ENCODE measurements around the gene PIGQ. TPM values are rescaled to one million over a fixed set of nuclear protein-coding genes. Genes with fewer than 3 reads are reported as not detected.

Gene PIGQ
- polyA plus RNA-seq, 2 of the 4 experiments (the other 2 are of a cell fraction), result 13.2 to 31.2 TPM

- Histone ChIP-seq H3K4me1 (peaks cover 40% of the 10 kb centered on the region), H3K27ac (peak overlapping the region; percentile 80 to 93), H3K9me3 (no peaks in the 10 kb centered on the region), H3K4me3 (peak overlapping the region; percentile 90), H3K4me2 (peak overlapping the region; percentile 96)
- WGBS (ENCODE audit: missing lambda C conversion rate), result 0% methylated on average over 2 of the region's 71 CpGs
- TF ChIP-seq PHF8 (IDR thresholded peaks at IDR 0.05; ENCODE audit: borderline replicate concordance, low read depth), result peak; percentile 56
- TF ChIP-seq BCL3 (IDR thresholded peaks at IDR 0.05), result 0 out of 3 replicates have a peak, but pooled peaks have one; percentile 43
- no peak for TF ChIP-seq KDM5A (IDR thresholded peaks at IDR 0.05)
- no peak for TF ChIP-seq ESRRA (IDR thresholded peaks at IDR 0.05; ENCODE audit: borderline replicate concordance, low read length)
- TF ChIP-seq SMC3 (IDR thresholded peaks at IDR 0.05), result peak; percentile 25; the same call in 1 of the 3 replicates
- no peak for TF ChIP-seq ZNF302 (CRISPR knock-in tag; IDR thresholded peaks at IDR 0.05)
- TF ChIP-seq POLR2A (IDR thresholded peaks at IDR 0.05; ENCODE audit: low read length), result peak; percentile 29
- no peak for TF ChIP-seq RCOR1 (IDR thresholded peaks at IDR 0.05; ENCODE audit: low read depth, low read length)
- TF ChIP-seq ZFP36 (IDR thresholded peaks at IDR 0.05; ENCODE audit: borderline replicate concordance, partially characterized antibody), result no peak
- no peak for TF ChIP-seq HES2 (IDR thresholded peaks at IDR 0.05)
- TF ChIP-seq FOSL2 (IDR thresholded peaks at IDR 0.05), result no peak
- no peak for TF ChIP-seq FOSL2 (CRISPR knock-in tag; IDR thresholded peaks at IDR 0.05)
- no peak for TF ChIP-seq HDAC2 (IDR thresholded peaks at IDR 0.05)
- TF ChIP-seq JUN (IDR thresholded peaks at IDR 0.05), result no peak
- ATAC-seq (peak in 1 of 2 experiments; percentile 8; a peak in 3 of 6 replicates), DNase-seq (ENCODE audit: low read depth in 1 of 2, low spot score in 1 of 2) (no peak), FAIRE-seq (no peak)
- POLR2A ChIA-PET, result interaction anchor here (0.8 to 1.2 kb wide), 3 partner anchors 32 to 46 kb away, joined by 3 to 4 read pairs (median 4); partner anchors contain the start of gene METTL26
- CTCF ChIA-PET, result interaction anchor here (0.8 to 3.1 kb wide), 11 partner anchors 10 to 72 kb away, joined by 3 to 14 read pairs (median 3); no protein-coding TSS in a partner anchor
Measured at GRCh38 chr16:590188-590814, 20.5 kb downstream of the PIGQ start.

- Histone ChIP-seq H3K4me3 (peak overlapping the region; percentile 90), H3K9me3 (no peaks in the 10 kb centered on the region), H3K27ac (peak overlapping the region; percentile 80 to 93; a peak in 4 of 6 replicates), H3K4me2 (peak overlapping the region; percentile 96), H3K4me1 (peaks cover 35% of the 10 kb centered on the region)
- ChIA-PET CTCF (interaction anchor here (0.8 to 3.1 kb wide), 10 partner anchors 10 to 71 kb away, joined by 3 to 14 read pairs (median 4); no protein-coding TSS in a partner anchor), POLR2A (interaction anchor here (0.8 to 1.2 kb wide), 3 partner anchors 31 to 46 kb away, joined by 3 to 4 read pairs (median 4); partner anchors contain the start of gene METTL26)
- TF ChIP-seq TFCP2L1 (CRISPR knock-in tag; IDR thresholded peaks at IDR 0.05), result no peak
- TF ChIP-seq E2F6 (IDR thresholded peaks at IDR 0.05; ENCODE audit: borderline replicate concordance, low read depth), result no peak
- DNase-seq (ENCODE audit: low read depth in 1 of 2, low spot score in 1 of 2) (no peak), FAIRE-seq (no peak), ATAC-seq (no peak)
- WGBS (ENCODE audit: missing lambda C conversion rate), result 66% methylated on average over 10 of the region's 10 CpGs
Measured at GRCh38 chr16:590815-591200, 21.0 kb downstream of the PIGQ start.

GRCh38 chr16:591231-591630 is 21.5 kb downstream of the PIGQ start:
- WGBS (ENCODE audit: missing lambda C conversion rate), result 92% methylated on average over 8 of the region's 8 CpGs
- POLR2A ChIA-PET, result no interaction called here
- peak overlapping the region; percentile 90; the same call in 2 of the 3 replicates for H3K4me3 ChIP-seq
- DNase-seq (ENCODE audit: low read depth in 1 of 2, low spot score in 1 of 2) (no peak), ATAC-seq (no peak), FAIRE-seq (no peak)
- no peak overlapping the region for H3K27ac ChIP-seq
- peaks cover 34% of the 10 kb centered on the region for H3K4me1 ChIP-seq
- no peaks in the 10 kb centered on the region for H3K9me3 ChIP-seq
- CTCF ChIA-PET, result interaction anchor here (1.4 to 3.1 kb wide), 4 partner anchors 13 to 69 kb away, joined by 4 to 14 read pairs (median 6); no protein-coding TSS in a partner anchor
- peak overlapping the region; percentile 96 for H3K4me2 ChIP-seq
- TF ChIP-seq E2F6 (IDR thresholded peaks at IDR 0.05; ENCODE audit: borderline replicate concordance, low read depth), result no peak
- no peak for TF ChIP-seq JUN (IDR thresholded peaks at IDR 0.05)
- TF ChIP-seq ELK1 (IDR thresholded peaks at IDR 0.05; ENCODE audit: low read depth, low read length), result no peak
- TF ChIP-seq ZC3H11A (IDR thresholded peaks at IDR 0.05), result no peak
- TF ChIP-seq HEYL (CRISPR knock-in tag; IDR thresholded peaks at IDR 0.05), result no peak
- TF ChIP-seq EHF (CRISPR knock-in tag; IDR thresholded peaks at IDR 0.05), result no peak
- no peak for TF ChIP-seq HDAC2 (IDR thresholded peaks at IDR 0.05)
- no peak for TF ChIP-seq GATA3 (IDR thresholded peaks at IDR 0.05; ENCODE audit: borderline replicate concordance)
- no peak for TF ChIP-seq BCL3 (IDR thresholded peaks at IDR 0.05)
- no peak for TF ChIP-seq CEBPB (IDR thresholded peaks at IDR 0.05)
- no peak for TF ChIP-seq ZSCAN20 (CRISPR knock-in tag; IDR thresholded peaks at IDR 0.05)
- TF ChIP-seq PBX3 (IDR thresholded peaks at IDR 0.05), result no peak
- no peak for TF ChIP-seq USF2 (IDR thresholded peaks at IDR 0.05)
- no peak for TF ChIP-seq ZNF302 (CRISPR knock-in tag; IDR thresholded peaks at IDR 0.05)
- TF ChIP-seq ZFP36 (IDR thresholded peaks at IDR 0.05; ENCODE audit: borderline replicate concordance, partially characterized antibody), result no peak
